OCI-LY3 (cell line): ENCODE data around the gene FLNB.

Experiments
- H2AFZ ChIP-seq: fragments of 200-600, 300-600 bp; shearing (Covaris generic); 2 replicates; pipeline ENCODE4 v1.6.0; 2014; ENCODE audit warnings: antibody characterized with exemption, low read depth, low read length
- H3K27ac ChIP-seq: fragments of 200-600, 300-600 bp; sonication (generic); 2 replicates; pipeline ENCODE4 v1.5.1; 2014; ENCODE audit warnings: mild to moderate bottlenecking, low read length, moderate library complexity, mixed read lengths
- H3K27me3 ChIP-seq: fragments of 200-600, 300-600 bp; sonication (generic); 2 replicates; pipeline ENCODE4 v1.6.1; 2014; ENCODE audit warnings: low read depth, low read length, mixed read lengths
- H3K36me3 ChIP-seq: fragments of 200-600, 300-600 bp; sonication (generic); replicated peaks from 2 replicates; pipeline ENCODE3; 2014; ENCODE audit warnings: low read depth, low read length, mixed read lengths
- H3K4me1 ChIP-seq: fragments of 300-600, 200-600 bp; sonication (generic); 2 replicates; pipeline ENCODE4 v1.6.1; 2014; ENCODE audit warnings: low read length, mixed read lengths
- H3K4me2 ChIP-seq: fragments of 200-600, 300-600 bp; sonication (generic); 2 replicates; pipeline ENCODE4 v1.6.1; 2014; ENCODE audit warnings: low read length, mixed read lengths
- H3K4me3 ChIP-seq: fragments of 300-600, 200-600 bp; sonication (generic); 2 replicates; pipeline ENCODE4 v1.5.1; 2014; ENCODE audit warnings: antibody characterized with exemption, mild to moderate bottlenecking, low read length, moderate library complexity
- H3K79me2 ChIP-seq: fragments of 300-600, 200-600 bp; shearing (Covaris generic); 2 replicates; pipeline ENCODE4 v1.6.1; 2014; ENCODE audit warnings: mild to moderate bottlenecking, low read length, mixed read lengths
- H3K9ac ChIP-seq: fragments of 300-600, 200-600 bp; shearing (Covaris generic); 2 replicates; pipeline ENCODE4 v1.6.0; 2014; ENCODE audit warnings: mild to moderate bottlenecking, low read length, moderate library complexity
- H3K9me3 ChIP-seq: fragments of 200-600, 300-600 bp; shearing (Covaris generic); 2 replicates; pipeline ENCODE4 v1.6.1; 2014; ENCODE audit warnings: low read length, mixed read lengths; ENCODE audit not compliant: insufficient read depth
- H4K20me1 ChIP-seq: fragments of 200-600, 300-600 bp; sonication (generic); 2 replicates; pipeline ENCODE4 v1.6.1; 2016; ENCODE audit warnings: low read length, mixed read lengths; ENCODE audit not compliant: insufficient read depth
- CTCF ChIP-seq: fragments of 200-600, 300-600 bp; sonication (generic); IDR thresholded peaks from 2 replicates; pipeline ENCODE4 v1.5.1; 2014; ENCODE audit warnings: antibody characterized with exemption, low read length, low read depth
- EZH2phosphoT487 ChIP-seq: fragments of 200-600 bp; shearing (Covaris generic); IDR thresholded peaks from 2 replicates; pipeline ENCODE4 v1.6.1; 2018; ENCODE audit warnings: antibody characterized with exemption, mixed run types, low read depth

Gene FLNB

GRCh38 chr3:58214484-58215316 is 206.5 kb downstream of the FLNB start:
- Histone ChIP-seq H3K4me2 (peak overlapping the region; percentile 79), H4K20me1 (no peaks in the 10 kb centered on the region), H3K9me3 (no peaks in the 10 kb centered on the region), H3K9ac (peak overlapping the region; percentile 39), H3K27me3 (no peaks in the 10 kb centered on the region), H3K79me2 (no peaks in the 10 kb centered on the region), H3K27ac (peak overlapping the region; percentile 72), H3K36me3 (no peaks in the 10 kb centered on the region), H3K4me3 (peak overlapping the region; percentile 47), H3K4me1 (peaks cover 60% of the 10 kb centered on the region), H2AFZ (peak overlapping the region; percentile 76)
- no peak for TF ChIP-seq EZH2phosphoT487
- peak; percentile 31 for TF ChIP-seq CTCF

GRCh38 chr3:58215317-58216025 is 207.2 kb downstream of the FLNB start:
- no peaks in the 10 kb centered on the region for H3K9me3 ChIP-seq
- peak overlapping the region; percentile 47 for H3K4me3 ChIP-seq
- H3K27ac ChIP-seq = peak overlapping the region; percentile 72
- no peaks in the 10 kb centered on the region for H3K79me2 ChIP-seq
- peak overlapping the region; percentile 79 for H3K4me2 ChIP-seq
- H3K4me1 ChIP-seq = peaks cover 60% of the 10 kb centered on the region
- no peak; the same call in 1 of the 2 replicates for TF ChIP-seq CTCF
- no peak for TF ChIP-seq EZH2phosphoT487
- H3K27me3 ChIP-seq = no peaks in the 10 kb centered on the region
- H4K20me1 ChIP-seq = no peaks in the 10 kb centered on the region
- no peaks in the 10 kb centered on the region for H3K36me3 ChIP-seq
- peak overlapping the region; percentile 76 for H2AFZ ChIP-seq
- peak overlapping the region; percentile 39 for H3K9ac ChIP-seq

GRCh38 chr3:58216496-58217195 is 208.4 kb downstream of the FLNB start:
- no peak overlapping the region for H3K4me3 ChIP-seq
- TF ChIP-seq EZH2phosphoT487 (no peak), CTCF (no peak)
- no peak overlapping the region for H2AFZ ChIP-seq
- H3K9ac ChIP-seq = no peak overlapping the region
- H3K36me3 ChIP-seq = no peaks in the 10 kb centered on the region
- H3K4me2 ChIP-seq = peak overlapping the region; percentile 67
- no peaks in the 10 kb centered on the region for H4K20me1 ChIP-seq
- no peaks in the 10 kb centered on the region for H3K79me2 ChIP-seq
- no peak overlapping the region for H3K27ac ChIP-seq
- H3K27me3 ChIP-seq = no peaks in the 10 kb centered on the region
- peaks cover 60% of the 10 kb centered on the region for H3K4me1 ChIP-seq
- H3K9me3 ChIP-seq = no peaks in the 10 kb centered on the region
